NT2/D1 (cell line): ENCODE results near the gene C11orf24.

Experiments used
- SUZ12 ChIP-seq: IDR thresholded peaks from 2 replicates; pipeline ENCODE4 v1.6.1; 2011; ENCODE audit not compliant: insufficient read length, insufficient read depth; ENCODE audit errors: extremely low read depth
- YY1 ChIP-seq: IDR thresholded peaks from 2 replicates; pipeline ENCODE4 v1.6.1; 2011; ENCODE audit not compliant: insufficient read length, insufficient read depth
- ZNF274 ChIP-seq: IDR thresholded peaks from 2 replicates; pipeline ENCODE4 v1.6.1; 2011; ENCODE audit warnings: mild to moderate bottlenecking, low read depth, low read length

GRCh38 chr11:68226421-68226820 lies 45.4 kb downstream of the C11orf24 start:
- no peak for TF ChIP-seq YY1
- TF ChIP-seq ZNF274: no peak
- TF ChIP-seq SUZ12: no peak
